Activated T-cell treated with anti-CD3 and anti-CD28 coated beads, Interleukin-2, amount 50 U/mL, for 4 hours (primary cell): ENCODE data around the gene TULP1. TPM values are rescaled to one million over a fixed set of nuclear protein-coding genes. Genes with fewer than 3 reads are reported as not detected.
A peak's percentile ranks its signal among the peaks of the same experiment; 100 is the strongest.
"Not testable (repeated sequence)": the region's sequence is repeated elsewhere in the genome, so short reads cannot be mapped to it uniquely, and the experiment has no call there.

Source experiments
- ATAC-seq, 2 donors: fragments of 200-7000 bp; cut with Tn5 transposase; one replicate each; pipeline ENCODE4 v1.10.0; 2021
- DNase-seq: peaks from one replicate; pipeline ENCODE4 v3.0.0-alpha.2; 2020
- H3K27me3 Mint-ChIP-seq: one replicate; pipeline ENCODE4 v1.8.0; 2021; ENCODE audit warnings: low read depth, mixed read lengths
- H3K36me3 Mint-ChIP-seq: one replicate; pipeline ENCODE4 v1.8.0; 2022; ENCODE audit warnings: mixed read lengths; ENCODE audit not compliant: insufficient read depth
- H3K4me1 Mint-ChIP-seq: one replicate; pipeline ENCODE4 v1.8.0; 2021; ENCODE audit warnings: low read depth, mixed read lengths
- H3K4me3 Mint-ChIP-seq: one replicate; pipeline ENCODE4 v1.8.0; 2021; ENCODE audit warnings: mild to moderate bottlenecking, moderate library complexity, mixed read lengths
- H3K9me3 Mint-ChIP-seq: one replicate; pipeline ENCODE4 v1.8.0; 2021; ENCODE audit warnings: mixed read lengths
- total RNA-seq, 3 donors: library from RNA; stranded (reverse); gene quantifications; one replicate each; pipeline ENCODE4 v1.2.1, GENCODE V29; 2021

TULP1 gene
- total RNA-seq = not detected

DNA sequence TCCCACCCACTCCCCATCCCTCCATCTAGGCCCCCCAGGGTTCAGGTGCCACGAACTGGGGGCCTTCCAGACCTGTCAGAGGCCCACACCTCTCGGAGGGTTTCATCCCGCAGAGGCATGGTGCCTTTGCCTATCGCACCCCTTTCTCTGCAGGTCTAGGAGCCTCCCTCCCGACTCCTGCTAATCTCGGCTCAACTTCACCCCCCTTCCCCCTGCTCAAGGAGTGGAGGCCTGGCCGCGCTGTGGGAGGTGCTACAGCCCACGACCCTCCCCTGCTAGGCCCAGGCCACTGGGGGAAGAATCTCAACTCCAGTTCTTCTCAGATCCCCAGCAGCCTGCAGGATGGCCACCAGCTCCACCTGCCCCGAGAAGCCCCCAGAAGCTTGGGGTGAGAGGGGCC, at the start of gene TULP1:
Gene TULP1, minus strand, starts transcription at position 157 of the 400 bp plus-strand sequence. Its CDS starts 38 bp downstream, at position 119.
- Mint-ChIP-seq H3K4me3 (no peak within 1 kb of the TSS), H3K36me3 (no peaks in the 10 kb centered on the region), H3K27me3 (peaks cover 23% of the 10 kb centered on the region), H3K4me1 (peaks cover 2% of the 10 kb centered on the region), H3K9me3 (no peaks in the 10 kb centered on the region)
- DNase-seq (no peak), ATAC-seq (no peak)

DNA sequence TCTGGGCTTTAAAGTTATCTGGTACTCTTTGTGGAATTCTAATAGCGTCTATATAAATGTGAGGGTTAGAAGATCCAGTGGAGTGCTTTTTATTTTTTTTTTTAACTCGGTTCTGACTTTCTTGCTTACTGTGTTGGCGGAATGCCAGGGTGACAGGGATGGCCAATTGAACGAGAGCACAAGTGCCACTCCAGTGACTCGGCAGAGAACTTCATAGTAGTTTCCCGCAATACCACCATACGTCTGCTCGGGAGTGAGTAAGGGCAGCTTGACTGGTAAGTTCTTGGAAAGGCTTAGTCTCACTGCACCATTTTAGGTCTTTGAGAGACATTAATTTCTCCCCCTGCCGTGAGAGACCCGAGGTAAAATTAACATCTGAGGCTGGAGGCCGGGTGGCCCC, 49.4 kb upstream of the TULP1 start:
- Mint-ChIP-seq H3K4me1 (no peaks in the 10 kb centered on the region), H3K4me3 (no peak overlapping the region), H3K36me3 (no peaks in the 10 kb centered on the region), H3K27me3 (peaks cover 12% of the 10 kb centered on the region), H3K9me3 (no peaks in the 10 kb centered on the region)
- DNase-seq = no peak
- ATAC-seq = no peak

DNA sequence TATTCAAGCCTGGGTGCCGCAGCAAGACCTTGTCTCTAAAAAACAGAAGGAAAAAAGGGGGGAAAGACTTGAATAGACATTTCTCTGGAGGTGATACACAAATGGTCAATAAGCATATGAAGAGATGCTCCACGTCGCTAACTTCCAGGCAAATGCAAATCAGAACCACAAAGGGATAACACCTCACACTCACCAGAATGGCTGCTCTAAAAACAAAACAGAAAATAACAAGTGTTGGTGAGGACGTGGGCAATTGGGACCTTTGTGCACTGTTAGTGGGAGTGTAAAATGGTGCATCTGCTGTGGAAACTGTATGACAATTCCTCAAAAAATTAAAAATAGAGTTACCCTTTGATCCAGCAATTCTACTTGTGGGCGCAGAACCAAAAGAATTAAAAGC, 48.4 kb upstream of the TULP1 start:
- DNase-seq = no peak
- no peak for ATAC-seq
- no peak overlapping the region for H3K4me3 Mint-ChIP-seq
- H3K9me3 Mint-ChIP-seq = no peaks in the 10 kb centered on the region
- peaks cover 10% of the 10 kb centered on the region for H3K27me3 Mint-ChIP-seq
- H3K4me1 Mint-ChIP-seq = no peaks in the 10 kb centered on the region
- H3K36me3 Mint-ChIP-seq = no peaks in the 10 kb centered on the region

DNA sequence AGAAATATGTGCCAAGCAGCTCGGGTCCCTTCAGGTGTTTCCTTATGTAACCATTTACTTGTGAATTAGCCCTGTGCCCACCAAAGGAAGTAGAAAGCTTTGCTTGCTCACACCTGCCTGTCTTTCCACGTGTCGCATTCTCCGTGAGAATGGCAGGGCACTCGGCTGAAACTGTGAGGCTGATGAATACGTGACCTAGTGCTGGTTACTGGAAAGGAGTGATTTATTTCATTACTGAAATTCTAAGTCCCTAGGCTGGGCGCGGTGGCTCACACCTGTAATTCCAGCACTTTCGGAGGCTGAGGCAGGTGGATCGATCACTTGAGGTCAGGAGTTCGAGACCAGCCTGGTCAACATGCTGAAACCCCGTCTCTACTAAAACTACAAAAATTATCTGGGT, 45.9 kb upstream of the TULP1 start:
- no peaks in the 10 kb centered on the region for H3K36me3 Mint-ChIP-seq
- H3K27me3 Mint-ChIP-seq = peaks cover 10% of the 10 kb centered on the region
- H3K9me3 Mint-ChIP-seq = no peaks in the 10 kb centered on the region
- no peaks in the 10 kb centered on the region for H3K4me1 Mint-ChIP-seq
- ATAC-seq (no peak), DNase-seq (no peak)
- H3K4me3 Mint-ChIP-seq = no peak overlapping the region

DNA sequence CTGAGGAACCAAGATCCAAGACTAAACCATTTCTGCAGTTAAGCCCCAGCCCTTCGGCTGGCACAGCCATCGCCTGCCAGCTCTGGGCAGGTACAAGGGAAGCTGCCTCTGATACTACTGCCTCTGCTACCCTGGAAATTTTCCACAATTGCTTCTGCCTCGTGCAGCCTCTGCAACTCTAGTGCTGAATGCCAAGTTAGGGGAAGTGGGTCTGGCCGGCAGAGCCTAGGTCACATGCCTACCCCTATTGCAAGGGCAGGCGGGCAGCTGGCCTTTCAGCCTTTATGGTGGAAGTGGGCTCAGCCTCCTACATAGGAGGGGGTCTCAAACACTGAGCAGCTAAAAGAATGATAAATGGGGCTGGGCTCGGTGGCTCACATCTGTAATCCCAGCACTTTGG, 44.5 kb upstream of the TULP1 start:
- ATAC-seq (no peak), DNase-seq (no peak)
- peaks cover 2% of the 10 kb centered on the region for H3K4me1 Mint-ChIP-seq
- H3K36me3 Mint-ChIP-seq = no peaks in the 10 kb centered on the region
- peaks cover 5% of the 10 kb centered on the region for H3K27me3 Mint-ChIP-seq
- H3K9me3 Mint-ChIP-seq = no peaks in the 10 kb centered on the region
- no peak overlapping the region for H3K4me3 Mint-ChIP-seq

DNA sequence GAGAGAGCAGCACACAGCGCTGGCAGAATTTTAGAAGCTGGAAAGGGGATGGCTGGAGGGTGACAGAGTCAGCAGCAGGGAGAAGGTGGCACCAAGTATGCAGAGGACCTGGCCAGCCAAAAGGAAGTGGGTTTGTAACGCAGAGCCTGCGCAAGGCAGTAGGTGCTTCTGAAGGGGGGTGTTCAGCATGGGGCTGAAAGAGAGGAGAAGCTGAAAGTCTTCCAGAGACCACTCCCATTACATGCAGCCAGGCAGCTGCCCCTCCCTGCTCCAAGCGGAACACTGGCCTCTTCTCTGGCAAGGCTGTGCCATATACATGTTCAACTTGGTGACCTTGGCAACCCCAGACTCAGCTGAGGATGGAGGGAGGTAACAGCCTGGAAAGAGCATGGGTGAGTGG, 42.1 kb upstream of the TULP1 start:
- ATAC-seq (no peak), DNase-seq (no peak)
- Mint-ChIP-seq H3K9me3 (peaks cover 7% of the 10 kb centered on the region), H3K4me1 (peaks cover 6% of the 10 kb centered on the region), H3K27me3 (peaks cover 7% of the 10 kb centered on the region), H3K4me3 (no peak overlapping the region), H3K36me3 (peaks cover 3% of the 10 kb centered on the region)

DNA sequence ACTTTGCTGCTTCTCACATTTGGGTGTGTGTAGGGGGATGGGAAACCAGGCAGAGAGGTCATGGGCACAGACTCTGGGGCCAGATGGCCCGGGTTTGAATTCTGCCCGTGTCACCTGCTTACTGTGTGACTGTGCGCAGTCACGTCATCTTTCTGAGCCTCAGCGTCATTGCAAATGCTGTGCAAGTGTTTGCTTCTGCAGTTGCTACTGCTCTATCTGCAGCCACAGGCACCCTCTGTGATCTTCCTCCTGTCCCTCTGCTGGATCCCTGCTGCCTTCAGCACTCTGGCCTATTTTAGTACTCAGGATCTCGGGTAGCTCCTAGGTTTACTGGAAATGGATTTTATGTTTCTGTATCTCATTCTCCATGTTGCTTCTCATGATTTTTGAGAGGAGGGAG, 40.6 kb upstream of the TULP1 start:
- DNase-seq = no peak
- ATAC-seq = no peak
- Mint-ChIP-seq H3K4me3 (no peak overlapping the region), H3K9me3 (peaks cover 8% of the 10 kb centered on the region), H3K27me3 (peaks cover 6% of the 10 kb centered on the region), H3K36me3 (peaks cover 3% of the 10 kb centered on the region), H3K4me1 (peaks cover 6% of the 10 kb centered on the region)

DNA sequence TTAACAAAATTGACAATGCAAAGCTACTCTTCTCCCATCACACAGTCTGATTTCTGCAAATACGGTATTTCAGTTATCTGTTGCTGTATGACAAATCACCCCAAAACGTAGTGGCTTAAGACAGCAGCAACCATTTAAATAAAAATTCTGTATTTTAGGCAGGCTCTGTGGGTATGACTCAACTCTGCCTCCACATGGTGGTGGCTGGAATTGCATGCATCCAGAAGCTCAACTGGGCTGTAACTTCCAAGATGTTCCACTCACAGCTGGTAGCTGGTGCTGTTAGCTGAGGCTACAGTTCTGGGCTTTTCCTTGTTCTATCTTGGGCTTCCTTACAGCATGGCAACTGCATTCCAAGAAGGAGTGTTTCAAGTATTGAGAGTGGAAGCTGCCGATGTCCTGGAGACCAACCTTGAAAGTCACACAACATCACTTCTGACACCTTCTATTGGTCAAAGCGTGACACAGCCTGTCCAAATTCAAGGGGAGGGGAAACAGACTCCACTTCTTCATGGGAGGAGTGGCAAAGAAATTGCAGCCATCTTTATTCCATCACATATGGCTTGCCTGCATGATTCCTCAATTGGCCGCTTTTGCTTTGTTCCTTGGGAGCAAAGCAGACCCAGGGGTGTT, 39.7 kb upstream of the TULP1 start:
- Mint-ChIP-seq H3K27me3 (peaks cover 8% of the 10 kb centered on the region), H3K36me3 (peaks cover 3% of the 10 kb centered on the region), H3K9me3 (peaks cover 8% of the 10 kb centered on the region), H3K4me3 (no peak overlapping the region), H3K4me1 (peaks cover 6% of the 10 kb centered on the region)
- peak; percentile 64 for DNase-seq
- ATAC-seq = peak in 1 of 2 donors; percentile 35

DNA sequence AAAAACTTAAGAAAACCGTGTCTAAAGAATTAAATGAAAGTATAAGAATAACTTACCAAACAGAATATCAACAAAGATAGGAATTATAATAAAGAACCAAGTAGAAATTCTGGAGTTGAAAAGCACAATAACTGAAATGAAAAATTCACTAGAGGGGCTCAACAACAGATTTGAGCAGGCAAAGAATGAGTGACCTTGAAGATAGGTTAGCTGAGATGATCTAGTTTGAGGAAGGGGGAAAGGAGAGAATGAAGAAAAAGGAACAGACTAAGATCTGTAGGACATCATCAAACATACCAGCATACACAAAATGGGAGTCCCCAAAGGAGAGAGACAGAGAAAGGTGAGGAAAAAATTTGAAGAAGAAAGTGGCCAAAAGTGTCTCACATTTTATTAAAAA, 37.7 kb upstream of the TULP1 start:
- Mint-ChIP-seq H3K4me3 (no peak overlapping the region), H3K4me1 (peaks cover 6% of the 10 kb centered on the region), H3K27me3 (peaks cover 4% of the 10 kb centered on the region), H3K36me3 (peaks cover 3% of the 10 kb centered on the region), H3K9me3 (peaks cover 8% of the 10 kb centered on the region)
- DNase-seq (no peak), ATAC-seq (no peak)

DNA sequence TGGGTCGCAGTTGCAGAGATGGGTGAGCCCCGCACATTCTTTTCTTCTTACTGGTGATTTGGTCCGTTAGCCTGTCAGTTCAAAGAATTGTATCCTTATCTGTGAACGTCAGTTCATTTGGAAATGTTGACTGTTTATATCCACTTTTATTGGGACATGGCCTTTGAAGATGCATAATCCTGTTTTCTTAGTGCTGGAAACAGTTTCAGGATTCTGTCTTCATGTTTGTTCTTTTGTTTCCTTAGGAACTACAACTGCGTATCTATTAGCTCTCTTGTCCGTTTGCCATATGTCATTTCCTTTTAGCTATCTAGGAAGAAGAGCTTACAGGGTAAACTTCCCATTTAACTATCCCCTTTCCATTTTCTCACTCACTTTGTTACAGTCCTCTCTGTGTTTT, 35.0 kb upstream of the TULP1 start:
- Mint-ChIP-seq H3K4me1 (peaks cover 6% of the 10 kb centered on the region), H3K36me3 (peaks cover 3% of the 10 kb centered on the region), H3K27me3 (peaks cover 4% of the 10 kb centered on the region), H3K4me3 (no peak overlapping the region), H3K9me3 (peaks cover 8% of the 10 kb centered on the region)
- ATAC-seq (no peak), DNase-seq (no peak)

DNA sequence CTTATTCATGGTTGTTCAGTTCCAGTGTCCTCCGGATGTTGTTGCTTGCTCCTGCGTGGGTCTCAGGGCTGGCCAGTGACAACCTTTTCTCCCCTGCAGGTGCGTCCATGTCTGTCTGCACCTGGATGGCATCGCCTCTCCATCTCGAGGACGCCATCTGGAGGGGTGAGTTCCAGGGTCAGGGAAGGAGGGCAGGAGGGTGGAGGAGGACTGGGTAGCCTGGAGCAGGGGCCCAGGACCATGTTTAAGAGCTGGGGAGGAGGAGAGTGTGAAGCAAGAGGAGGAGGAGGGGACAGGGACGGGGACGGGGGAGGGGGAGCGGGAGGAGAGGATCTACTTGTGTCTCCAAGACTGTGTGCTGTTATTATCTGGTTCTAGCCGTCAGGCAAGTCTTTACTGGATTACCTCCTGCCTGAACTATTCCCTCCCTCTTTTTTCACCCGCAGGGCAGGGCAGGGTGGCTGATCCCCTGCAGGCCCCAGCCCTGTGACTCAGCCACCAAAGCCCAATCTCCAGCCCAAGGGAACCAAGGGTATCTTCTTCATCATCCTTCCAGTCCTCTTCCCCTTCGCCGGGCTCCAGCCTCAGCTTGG, 32.2 kb upstream of the TULP1 start:
- H3K9me3 Mint-ChIP-seq = peaks cover 8% of the 10 kb centered on the region
- no peak overlapping the region for H3K4me3 Mint-ChIP-seq
- H3K4me1 Mint-ChIP-seq = no peaks in the 10 kb centered on the region
- no peak for ATAC-seq
- no peak for DNase-seq
- peaks cover 2% of the 10 kb centered on the region for H3K27me3 Mint-ChIP-seq
- no peaks in the 10 kb centered on the region for H3K36me3 Mint-ChIP-seq

DNA sequence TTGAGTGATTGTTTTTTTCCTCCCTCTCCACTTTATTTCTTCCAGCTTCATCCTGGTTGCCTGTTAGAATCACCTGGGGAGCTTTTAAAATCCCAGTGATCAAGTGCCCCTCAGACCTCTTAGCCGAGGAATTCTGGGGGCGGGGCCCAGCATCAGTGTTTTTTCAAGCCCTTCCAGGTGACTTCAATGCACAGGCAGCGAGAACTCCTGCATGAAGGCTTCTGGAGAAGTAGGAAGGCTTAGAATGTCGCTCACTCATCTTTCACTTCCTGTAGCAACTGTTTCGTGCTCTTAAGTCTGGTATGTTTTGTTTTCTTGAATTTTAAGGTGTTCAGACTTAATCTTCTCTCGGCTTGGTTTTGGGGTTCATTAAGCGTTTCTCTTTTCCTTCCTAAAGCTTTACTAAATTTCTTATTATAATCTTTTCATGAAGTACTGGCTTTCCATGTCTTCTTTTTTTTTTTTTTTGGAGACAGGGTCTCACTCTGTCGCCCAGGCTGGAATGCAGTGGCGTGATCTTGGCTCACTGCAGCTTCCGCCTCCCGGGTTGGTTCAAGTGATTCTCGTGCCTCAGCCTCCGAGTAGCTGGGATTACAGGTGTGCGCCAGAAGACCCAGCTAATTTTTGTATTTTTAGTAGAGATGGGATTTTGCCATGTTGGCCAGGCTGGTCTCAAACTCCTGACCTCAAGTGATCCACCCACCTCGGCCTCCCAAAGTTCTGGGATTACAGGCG, 30.9 kb upstream of the TULP1 start:
- no peak for DNase-seq
- Mint-ChIP-seq H3K4me1 (no peaks in the 10 kb centered on the region), H3K4me3 (no peak overlapping the region), H3K36me3 (no peaks in the 10 kb centered on the region), H3K27me3 (peaks cover 2% of the 10 kb centered on the region), H3K9me3 (peaks cover 6% of the 10 kb centered on the region)
- ATAC-seq = no peak

DNA sequence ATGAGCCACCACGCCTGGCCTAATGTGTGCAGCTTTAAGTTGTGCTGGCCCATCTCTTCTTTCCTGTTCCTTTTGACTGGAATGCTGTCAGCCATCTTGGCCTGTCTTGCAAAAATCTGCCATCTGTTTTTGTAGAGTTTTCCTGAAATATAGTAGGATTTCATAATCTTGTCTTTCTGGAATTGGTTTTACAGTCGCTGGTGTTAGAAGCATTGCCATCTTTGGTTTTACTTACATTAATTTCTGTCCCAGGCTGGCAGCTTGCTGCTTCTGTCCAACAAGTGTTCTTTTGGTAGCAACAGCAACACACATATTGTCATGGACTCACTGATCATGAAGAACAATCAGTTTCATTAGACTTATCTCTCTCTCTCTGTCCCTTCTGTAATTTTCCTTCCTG, 29.1 kb upstream of the TULP1 start:
- no peaks in the 10 kb centered on the region for H3K4me1 Mint-ChIP-seq
- no peaks in the 10 kb centered on the region for H3K27me3 Mint-ChIP-seq
- no peak for DNase-seq
- H3K4me3 Mint-ChIP-seq = no peak overlapping the region
- no peaks in the 10 kb centered on the region for H3K36me3 Mint-ChIP-seq
- no peak for ATAC-seq
- peaks cover 6% of the 10 kb centered on the region for H3K9me3 Mint-ChIP-seq

DNA sequence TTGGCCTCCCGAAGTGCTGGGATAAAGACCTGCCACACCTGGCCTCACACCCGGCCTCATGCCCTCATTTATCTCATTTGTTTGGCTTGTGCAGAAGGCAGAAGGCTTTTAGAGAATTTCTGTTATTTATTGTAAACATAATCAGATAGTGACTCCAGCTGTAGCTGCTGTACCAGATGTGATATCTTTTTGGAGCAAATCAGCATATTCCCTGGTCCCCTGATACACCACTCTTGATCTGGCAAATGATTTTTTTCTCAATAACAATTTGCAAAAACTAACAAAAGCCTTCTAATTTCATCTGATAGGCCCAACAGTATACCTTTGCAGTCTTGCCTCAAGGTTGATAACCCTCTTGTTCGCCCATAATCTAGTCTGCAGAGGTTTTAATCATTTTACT, 26.5 kb upstream of the TULP1 start:
- H3K27me3 Mint-ChIP-seq = peaks cover 2% of the 10 kb centered on the region
- H3K4me3 Mint-ChIP-seq = no peak overlapping the region
- peaks cover 4% of the 10 kb centered on the region for H3K4me1 Mint-ChIP-seq
- DNase-seq = no peak
- H3K36me3 Mint-ChIP-seq = no peaks in the 10 kb centered on the region
- peaks cover 6% of the 10 kb centered on the region for H3K9me3 Mint-ChIP-seq
- ATAC-seq = no peak

DNA sequence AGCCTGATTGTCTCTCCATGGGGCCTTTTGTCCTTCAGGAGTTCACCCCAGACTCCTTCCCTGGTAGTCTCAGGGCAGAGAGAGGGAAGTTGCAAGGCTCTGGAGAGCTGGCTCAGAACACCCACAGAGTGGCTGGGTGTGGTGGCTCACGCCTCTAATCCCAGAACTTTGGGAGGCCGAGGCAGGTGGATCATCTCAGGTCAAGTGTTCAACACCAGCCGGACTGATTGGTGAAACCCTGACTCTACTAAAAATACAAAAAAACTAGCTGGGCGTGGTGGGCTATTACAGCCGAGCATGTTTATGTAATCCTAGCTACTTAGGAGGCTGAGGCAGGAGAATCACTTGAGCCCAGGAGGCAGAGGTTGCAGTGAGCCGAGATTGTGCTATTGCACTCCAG, 23.2 kb upstream of the TULP1 start:
- not testable (repeated sequence) for H3K4me1 Mint-ChIP-seq, H3K9me3 Mint-ChIP-seq, H3K36me3 Mint-ChIP-seq, DNase-seq, H3K4me3 Mint-ChIP-seq, H3K27me3 Mint-ChIP-seq, ATAC-seq
